ENCODE measurements around the gene COL5A1.

The COL5A1 gene

DNA sequence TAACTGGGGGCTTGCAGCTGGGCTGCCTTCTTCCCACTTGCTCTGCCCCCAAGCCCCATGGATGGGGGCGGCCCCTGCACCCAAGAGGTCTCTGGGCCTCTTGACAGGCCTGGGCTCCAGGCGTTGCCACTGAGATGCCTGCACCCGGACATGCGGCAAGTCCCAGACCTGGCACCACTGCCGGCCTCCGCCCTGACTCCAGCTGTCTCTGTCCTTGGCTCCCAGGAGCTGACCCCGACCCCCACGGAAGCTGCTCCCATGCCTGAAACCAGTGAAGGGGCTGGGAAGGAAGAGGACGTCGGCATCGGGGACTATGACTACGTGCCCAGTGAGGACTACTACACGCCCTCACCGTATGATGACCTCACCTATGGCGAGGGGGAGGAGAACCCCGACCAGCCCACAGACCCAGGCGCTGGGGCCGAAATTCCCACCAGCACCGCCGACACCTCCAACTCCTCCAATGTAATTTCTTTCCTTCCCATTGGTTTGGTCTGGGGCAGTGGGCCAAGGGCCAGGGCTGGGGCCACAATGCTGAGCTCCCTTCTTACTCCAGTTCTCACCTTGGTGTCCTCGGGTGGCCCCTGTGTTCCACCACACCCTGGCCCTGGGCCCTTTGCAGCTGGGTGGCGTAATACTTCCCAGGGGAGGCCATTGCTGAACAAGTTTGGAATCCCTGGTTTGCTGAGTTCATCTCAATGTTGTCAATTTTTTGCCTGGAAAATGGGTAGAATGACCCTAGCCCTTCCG is 88.6 kb downstream of the COL5A1 start:
- no peak for FAIRE-seq

DNA sequence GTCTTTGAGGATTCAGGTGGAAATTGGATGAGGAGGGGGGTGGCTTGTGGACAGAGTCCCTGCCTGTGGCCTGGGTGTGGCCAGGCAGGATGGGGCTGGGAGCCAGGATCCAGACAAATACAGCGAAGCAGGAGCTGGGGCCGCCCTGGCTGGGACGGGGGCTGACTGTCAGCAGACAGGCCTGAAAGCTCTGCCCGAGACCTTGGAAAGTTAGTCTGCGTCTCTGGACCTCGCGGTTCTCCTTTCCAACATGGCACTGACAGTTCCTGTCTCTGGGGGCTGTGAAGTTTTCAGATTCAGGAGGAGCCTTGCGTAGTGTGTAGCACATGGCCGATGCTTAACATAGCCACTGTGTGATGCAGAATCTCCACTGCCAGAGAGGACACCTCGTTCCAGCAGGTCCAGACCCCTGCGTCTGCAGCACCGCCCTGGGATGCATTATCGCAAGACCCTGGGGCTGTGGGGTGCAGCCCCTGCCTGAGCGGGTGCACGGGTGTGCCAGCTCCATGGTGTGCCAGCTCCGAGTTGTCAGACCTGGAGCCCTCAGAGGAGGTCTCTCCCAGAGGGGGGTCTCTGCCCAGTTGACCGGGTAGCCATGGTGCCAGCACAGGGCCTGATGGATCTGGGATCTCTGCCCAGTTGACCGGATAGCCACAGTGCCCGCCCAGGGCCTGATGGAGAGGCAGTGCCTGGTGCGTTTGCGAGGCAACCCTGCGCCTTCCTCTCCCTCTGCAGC is 89.3 kb downstream of the COL5A1 start:
- no peak for FAIRE-seq

DNA sequence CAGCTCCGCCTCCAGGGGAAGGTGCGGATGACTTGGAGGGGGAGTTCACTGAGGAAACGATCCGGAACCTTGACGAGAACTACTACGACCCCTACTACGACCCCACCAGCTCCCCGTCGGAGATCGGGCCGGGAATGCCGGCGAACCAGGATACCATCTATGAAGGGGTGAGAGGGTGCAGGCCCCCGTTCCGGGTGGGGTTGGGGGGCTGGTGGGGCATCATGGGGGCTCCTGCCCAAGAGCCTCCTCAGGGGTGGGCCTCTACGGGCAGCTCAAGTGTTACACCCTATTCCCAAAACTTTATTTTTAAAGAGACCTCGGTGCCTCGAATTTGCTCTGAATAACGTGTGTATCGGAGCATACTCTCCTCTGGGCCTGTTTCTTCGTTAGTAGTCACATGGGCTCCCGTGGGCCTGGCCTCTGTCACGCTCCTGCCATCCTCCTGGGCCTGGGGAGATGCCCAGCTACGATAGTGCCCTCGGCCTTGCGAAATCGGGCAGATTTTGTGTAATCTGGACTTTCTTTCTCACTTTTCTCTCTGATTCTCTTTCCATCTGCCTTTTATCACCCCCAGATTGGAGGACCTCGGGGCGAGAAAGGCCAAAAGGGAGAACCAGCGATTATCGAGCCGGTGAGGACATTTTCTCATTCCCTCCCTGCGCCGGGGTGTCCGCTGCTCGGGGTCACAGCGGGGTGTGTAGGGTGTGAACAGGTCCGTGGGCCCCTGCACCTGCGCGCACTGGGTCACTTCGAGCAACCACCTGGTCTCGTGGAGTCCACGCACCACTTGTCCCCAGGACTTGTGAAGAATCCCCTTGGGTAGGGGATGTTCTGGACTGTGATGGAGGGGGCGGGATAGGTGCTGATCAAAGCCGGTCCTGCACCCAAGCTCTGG is 90.1 kb downstream of the COL5A1 start:
- no peak for FAIRE-seq

DNA sequence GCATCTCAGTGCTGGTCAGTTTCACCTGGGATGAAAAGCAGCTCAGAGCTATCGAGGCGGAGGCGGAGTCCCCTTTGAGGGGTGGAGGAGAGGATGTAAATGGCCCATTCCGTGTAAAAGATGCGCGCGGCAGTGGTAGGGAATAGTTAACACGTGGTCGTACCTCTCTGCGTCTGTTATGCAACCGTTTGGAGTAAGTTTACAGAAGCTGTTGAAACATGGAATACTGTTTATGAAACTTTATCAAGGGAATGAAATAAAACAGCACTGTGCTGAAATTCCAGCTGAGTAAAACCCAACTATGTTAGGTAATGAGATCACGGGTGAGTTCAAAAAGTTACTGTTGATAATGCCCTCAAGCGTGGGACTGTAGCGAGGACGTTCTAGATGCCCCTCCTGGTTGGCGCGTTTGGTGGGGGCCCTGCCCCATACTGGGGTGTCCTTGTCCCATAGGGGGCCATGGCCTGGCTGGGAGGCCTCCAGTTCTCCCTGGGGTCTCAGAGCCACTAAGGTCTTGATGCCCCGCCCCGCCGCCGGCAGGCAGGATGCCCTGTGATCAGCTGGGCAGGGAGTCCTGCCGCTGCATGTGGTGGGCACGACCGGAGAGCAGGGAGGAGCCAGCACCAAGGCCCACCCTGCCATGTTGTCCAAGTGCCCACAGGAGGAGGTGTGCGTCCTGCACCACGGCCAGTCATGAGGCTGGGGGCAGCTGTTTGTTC is 90.9 kb downstream of the COL5A1 start:
- FAIRE-seq = no peak

DNA sequence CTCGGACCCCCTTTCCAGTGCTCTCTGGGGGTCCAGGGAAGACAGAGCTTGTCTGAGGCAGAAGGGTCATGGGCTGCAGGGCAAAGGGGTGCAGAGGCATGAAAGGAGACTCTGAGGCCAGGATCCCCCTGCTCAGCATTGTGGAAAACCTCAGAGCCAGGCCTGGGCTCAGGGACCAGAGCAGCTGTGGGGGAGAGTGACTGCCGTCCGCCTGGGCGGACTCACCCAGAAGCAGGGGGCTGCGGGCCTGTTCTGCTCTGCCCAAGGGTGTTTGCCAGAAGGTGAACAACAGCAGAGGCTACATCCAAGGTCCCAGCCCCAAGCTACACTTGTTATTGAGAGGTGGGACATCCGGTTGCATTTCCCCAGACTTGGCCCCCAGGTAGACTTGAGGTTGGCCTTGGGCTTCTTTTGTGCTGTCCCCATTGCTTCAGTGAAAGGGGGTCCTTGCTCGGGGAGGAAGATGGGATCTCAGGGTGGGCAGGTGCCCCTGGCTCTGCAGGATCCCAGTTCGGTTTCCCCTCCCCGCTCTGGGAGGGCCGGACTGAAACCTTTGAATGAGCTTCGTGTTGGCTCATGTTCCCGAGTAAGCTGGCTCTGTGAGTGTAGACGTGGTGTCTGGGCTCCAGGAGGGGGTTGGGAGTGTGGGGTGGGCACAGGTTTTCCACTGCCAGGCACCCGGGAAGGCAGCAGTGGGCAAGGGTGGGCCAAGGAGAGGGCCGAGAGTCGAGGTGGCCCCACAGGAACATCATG is 92.1 kb downstream of the COL5A1 start:
- no peak for FAIRE-seq

DNA sequence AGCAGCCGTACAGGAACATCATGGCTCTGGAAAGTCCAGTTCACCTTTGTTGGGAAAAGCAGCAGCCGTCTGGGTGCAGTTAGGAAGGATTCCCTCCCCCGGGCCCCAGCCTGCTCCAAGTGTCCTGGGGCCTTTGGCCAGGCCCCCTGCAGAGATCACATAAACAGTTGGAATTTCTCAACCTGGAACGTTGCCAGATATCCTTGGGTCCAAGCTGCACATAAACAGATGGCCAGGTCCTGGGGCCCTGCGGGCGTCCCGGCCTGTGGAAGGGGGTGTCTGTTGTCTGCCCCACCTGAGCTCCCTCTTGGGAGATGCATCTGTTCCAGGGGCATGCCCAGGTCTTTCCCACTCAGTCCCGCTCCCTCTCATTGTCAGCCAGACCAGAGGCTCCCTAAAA is 92.7 kb downstream of the COL5A1 start:
- FAIRE-seq = no peak

DNA sequence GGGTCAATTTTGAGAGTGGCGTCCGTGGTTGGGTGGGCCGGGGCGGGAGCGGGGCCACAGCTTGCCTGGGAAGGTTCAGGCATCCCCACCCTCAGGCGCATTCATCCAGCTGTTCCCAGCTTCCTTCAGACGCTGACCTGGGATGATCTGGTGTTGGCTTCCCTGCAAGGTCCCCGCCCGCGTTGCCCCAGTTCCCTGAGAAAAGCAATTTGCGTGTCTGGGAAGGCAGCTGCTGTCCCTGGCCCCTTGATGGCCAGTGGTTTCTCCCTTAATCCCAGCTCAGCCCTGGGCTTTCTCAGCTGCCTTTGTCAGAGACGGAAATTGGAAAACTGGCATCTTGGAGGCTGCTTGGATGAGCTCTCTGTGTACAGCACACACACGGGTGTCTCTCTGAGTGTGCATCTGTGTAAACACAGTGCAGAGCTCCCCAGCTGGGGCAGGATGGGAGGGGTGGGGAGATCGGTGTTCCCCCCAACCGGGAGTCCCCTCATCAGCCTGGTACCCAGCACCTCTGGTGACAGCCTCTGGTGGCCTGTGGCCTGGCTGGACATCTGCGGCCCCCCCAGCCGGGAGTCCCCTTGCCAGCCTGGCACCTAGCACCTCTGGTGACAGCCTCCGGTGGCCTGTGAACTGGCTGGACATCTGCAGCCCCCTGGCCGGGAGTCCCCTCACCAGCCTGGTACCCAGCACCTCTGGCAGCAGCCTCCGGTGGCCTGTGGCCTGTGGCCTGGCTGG is 94.0 kb downstream of the COL5A1 start:
- no peak for FAIRE-seq

DNA sequence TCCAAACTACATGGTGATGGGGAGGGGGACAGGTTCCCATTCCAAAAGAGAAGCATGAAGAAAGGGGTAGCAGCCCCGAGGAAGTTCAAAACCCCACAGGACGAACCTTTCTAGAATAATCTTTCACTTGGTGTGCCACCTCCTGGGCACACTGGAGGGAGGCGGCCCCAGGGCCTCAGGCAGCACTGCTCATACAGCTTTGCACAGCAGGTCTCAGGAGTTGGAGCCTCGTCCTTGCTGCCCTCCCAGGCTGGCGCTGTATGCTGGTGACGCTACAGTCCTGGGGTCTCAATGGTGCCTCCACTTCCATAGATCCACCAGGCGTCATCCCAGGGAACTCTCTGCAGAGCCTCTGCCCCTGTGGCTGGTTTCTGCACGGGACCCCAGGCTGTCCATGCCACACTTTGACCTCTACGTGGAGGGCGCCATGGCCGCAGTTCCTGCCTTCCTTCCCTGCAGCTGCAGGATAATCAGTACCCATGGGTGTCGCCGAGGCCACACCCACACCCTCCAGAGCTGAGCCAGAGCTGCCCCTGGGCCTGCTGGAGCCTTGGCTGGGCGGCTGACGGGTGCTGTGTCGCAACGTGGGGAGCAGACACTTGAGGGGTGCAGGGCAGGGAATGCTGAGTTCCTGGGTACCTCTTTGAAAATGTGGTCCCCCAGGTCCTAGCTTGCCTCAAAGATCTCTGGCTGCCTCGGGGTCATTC is 95.3 kb downstream of the COL5A1 start:
- no peak for FAIRE-seq

DNA sequence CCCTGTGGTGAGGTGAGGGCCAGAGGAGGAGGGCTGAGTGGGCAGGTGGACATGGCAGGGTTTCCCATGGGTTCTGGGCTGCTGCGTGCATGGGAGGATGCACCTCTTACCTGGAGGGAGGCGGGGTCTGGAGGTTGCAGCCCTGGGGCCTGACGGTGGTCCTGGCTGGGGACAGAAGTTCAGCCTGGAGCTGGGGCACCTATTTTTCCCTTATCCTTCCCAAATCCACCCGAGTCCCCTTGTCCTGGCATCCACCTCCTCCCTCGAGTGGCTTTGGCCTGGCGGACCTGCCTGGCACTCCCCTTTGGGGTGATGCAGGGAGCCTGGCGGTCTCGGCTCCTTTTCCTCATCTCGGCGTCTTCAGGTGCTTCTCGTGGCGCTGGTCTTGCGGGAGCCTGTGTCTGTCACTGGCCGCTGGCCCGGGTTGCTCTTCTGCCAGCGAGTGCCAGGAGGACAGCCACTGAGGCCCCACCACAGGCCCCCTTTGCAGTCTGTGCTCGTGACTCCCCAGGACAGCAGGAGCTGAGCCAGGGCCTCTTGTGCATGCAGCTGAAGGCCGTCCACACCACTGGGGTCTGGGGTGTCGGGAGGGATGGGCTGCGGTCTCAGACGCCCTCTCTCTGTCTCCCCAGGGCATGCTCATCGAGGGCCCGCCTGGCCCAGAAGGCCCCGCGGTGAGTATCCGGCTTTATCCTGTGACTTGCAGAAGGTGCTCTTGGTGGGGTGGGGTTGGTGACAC is 96.4 kb downstream of the COL5A1 start:
- no peak for FAIRE-seq

DNA sequence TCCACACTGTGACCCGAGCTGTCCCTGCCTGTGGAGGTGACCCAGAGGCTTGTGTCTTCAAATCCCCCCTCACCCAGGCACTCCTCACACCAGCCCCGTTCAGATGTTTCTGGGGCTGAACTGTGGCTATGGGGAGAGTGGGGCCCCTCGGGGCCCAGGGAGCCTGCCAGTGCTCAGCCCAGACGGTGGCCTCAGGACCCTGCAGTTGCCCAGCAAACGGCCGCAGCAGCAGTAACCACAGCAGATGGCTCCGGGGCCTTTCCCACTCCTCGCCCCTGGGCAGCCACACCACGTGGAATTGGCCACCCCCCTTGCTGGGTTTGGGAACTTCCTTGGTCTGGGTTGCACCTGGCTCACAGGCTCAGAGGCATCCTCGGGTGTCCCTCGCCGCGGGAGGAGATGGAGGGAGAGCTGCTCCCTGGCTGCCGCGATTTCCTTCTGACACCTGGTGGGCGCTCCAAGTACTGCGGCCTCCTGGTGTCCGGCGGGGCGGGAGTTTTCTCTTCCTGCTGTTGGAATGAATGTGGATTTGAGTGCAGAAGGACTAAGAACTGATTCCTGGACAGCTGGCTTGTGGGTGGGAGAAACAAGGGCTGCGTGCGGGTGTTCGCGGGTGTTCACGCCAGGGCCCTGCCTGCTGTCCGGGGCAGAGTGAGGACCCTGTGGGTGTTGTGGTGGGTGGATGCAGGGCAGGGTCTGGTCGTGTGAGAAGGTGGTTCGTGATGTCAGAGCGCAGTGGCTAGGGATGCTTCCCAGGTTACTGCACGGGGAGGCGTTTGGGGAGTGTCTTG is 97.5 kb downstream of the COL5A1 start:
- no peak for FAIRE-seq

DNA sequence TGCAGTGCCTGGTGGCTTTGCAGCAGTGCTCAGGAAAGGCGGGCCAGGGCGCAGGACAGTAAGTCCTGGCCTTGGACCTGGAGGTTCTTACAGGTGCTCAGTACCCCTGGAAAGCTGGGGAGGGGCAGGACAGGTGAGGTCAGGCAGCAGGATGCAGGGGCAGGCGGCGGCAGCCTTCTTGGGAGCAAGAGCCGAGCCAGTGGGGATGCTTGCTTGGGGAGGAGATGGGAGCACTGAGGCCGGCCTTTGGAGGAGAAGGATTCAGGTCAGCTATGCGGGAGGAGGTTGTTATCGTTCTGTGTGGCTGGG is 98.0 kb downstream of the COL5A1 start:
- no peak for FAIRE-seq

DNA sequence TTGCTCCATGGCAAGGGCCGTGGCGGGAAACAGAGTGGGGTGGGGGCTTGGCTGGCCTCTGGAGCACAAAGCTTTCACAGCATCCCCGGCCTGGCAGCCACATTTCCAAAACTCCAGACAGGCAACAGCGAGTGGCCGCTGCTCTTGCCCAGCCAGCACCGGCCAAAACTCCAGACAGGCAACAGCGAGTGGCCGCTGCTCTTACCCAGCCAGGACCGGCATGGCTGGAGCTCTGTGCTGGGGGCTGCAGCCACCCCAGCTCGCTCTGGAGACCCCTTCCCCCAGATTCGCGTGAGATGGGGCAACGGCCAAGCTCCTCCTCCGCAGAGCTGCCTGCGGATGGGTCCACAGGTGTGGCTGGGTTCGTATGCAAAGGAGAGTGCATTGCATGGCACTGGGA is 98.5 kb downstream of the COL5A1 start:
- no peak for FAIRE-seq

DNA sequence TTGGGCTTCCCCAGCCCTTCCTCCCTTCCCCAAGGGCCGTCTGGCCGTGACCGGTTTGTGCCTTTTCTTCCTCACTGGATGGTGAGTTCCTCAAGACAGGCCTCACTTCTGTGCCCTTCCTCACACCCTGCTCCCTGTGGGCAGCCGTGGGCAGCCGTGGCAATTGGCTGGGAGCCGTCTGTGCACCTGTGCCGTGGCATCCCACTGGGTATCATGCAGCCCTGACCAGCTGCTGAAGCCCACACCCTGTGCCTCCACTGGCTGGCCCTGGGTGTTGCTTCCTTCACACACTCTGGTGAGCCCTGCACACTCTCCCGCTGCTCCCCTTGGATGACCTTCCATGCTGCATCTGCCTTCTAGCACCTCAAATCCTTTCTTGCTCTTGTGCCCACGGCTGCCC is 100.2 kb downstream of the COL5A1 start:
- FAIRE-seq = no peak

DNA sequence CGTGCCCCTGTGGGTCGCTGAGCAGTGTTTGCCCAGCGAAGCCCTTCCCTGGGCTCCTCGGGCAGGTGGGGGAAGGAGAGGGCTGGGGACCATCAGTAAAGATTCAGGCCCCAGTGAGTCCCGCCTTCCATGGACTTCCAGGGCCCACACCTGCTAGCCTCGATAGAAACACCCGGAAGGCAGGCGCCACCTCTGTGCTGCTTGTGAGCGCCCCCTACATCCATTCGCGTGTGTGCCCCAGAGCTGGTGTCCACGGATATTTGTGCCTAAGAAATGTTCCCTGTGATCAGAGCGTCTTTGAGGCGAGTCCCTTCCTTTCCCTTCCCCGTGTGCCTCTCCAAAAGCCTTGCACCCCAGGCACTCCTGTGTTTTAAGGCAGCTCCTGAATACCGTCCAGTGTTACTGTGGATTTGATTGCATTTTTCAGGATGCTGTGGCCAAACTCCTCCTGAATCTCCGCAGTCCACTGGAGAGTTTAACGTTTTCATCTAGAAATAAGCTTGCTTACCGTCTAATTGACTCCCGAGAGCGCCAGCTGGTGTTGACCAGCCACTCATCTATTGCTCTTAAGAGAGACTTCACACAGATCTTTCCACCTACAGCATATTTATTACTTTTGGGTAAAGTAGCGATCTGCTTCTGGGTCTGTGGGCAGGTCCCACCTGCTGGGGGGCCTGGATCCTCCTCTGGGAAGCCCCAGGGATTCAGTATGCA is 101.4 kb downstream of the COL5A1 start:
- FAIRE-seq = no peak

DNA sequence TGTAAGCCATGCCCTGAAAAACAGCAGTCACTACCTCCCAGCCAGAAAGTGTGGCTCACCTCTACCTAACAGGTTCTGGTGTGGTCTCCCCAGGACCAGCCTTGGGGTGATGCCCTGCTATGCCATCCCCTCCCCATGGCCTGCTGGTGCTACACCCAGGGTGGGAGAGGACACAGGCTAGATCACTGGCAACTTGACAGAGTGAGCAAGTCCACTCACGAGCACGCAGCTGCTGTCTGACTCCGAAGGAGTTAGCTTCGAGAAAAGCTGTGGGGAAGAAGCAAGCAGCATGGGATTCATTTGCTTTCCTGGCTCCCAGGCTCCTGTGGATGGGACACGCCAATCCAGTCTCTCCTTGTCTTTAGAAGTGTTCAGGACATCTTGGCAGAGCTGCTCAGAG is 102.2 kb downstream of the COL5A1 start:
- no peak for FAIRE-seq

DNA sequence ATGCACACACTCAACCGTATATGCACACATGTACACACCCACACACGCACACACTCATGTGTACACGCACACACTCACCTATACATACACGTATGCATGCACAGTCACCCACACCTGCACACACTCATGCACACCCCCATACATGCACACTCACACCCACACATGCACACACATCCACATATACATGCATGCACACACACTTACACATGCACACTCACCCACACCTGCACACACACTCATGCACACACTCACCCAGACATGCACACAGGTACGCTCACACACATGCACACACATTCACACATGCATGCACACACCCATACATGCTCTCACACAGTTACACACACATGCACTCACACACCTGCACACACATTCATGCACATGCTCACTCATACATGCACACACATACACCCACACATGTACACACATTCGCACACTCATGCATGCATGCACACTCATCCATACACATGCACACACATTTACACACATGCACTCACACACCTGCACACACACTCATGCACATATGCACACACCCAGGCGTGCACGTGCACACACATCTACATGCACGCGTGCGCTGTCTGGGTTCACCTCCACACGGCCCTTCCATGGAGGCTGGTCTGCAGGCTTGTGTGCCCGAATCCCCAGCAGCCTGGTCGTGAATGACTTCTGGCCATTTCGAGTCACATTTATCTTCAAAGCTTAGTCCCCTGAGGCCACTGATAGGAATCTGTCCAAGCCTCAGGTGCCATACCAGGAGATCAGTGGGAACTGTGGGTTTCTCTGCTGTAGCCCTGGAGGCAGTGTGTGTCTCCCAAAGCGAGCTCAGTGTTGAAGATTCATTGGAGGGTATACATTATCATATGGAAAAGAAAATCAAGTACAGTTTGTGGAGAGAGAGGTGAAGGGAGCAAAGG is 103.0 kb downstream of the COL5A1 start:
- no peak for FAIRE-seq

DNA sequence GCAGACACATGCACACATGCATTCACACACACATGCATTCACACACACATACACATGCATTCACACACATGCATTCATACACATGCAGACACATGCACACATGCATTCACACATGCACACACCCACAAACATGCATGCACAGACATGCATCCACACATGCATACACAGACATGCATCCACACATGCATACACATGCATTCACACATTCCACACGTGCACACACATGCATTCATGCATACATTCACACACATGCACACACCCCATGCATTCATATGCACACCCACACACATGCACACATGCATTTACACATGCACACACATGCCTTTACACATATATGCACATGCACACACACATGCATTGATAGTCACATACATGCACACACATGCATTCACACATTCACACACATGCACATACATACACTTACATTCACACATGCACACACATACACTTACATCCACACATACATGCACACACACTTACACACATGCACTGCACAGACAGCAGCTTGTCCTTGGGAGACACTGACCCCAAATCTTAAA is 106.4 kb downstream of the COL5A1 start:
- no peak for FAIRE-seq
